ENCODE data around the gene REC8. TPM values are rescaled to one million over a fixed set of nuclear protein-coding genes. Genes with fewer than 3 reads are reported as not detected.

The REC8 gene
- total and polyA plus RNA-seq, 2 of the 13 experiments (the other 11 are each of a cell fraction or from before 2014, with no cell fraction given) = 3.4 to 14.7 TPM

DNA sequence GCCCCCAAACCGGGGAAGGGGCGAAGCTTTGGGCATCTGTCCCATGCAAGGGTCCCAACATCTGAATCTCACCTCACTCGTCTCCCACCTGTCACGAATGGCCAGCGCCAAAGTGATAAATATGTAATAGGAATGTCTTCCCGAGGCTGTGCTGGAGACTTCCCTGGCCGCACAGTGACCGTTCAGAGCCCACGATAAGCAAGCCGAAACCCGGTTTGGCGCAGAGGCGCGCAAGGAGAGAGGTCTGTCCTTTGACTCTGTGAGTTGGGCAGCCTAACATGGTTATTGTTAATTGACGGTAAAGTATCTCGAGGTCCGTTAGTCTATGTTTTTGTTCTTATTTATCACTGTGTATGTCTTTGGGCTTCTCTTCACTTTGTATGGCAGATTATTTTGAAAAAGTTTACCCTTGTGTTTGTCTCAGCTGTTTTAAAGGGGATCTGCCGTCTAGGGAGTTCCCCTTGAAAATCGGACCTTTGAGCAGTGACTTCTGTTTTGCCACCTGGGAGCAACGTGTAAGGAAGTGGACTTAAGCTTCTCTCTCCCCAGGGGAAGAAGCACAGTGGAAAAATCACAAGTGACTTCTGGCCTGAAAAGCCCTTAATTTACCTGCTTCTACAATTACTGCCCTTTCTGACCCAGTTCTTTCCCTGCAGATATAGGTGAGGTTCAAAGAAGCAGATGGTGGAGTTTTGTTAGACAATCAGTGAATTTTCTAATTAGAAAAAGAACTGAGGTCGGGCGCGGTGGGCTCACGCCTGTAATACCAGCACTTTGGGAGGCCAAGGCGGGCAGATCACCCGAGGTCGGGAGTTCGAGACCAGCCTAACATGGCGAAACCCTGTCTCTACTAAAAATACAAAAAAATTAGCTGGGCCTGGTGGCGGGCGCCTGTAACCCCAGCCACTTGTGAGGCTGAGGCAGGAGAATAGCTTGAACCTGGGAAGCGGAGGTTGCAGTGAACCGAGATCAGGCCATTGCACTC is 24.5 kb downstream of the REC8 start (continued):
- TF ChIP-seq ZBTB3 (CRISPR knock-in tag; IDR thresholded peaks at IDR 0.05; ENCODE audit: borderline replicate concordance, low read depth) (no peak), YEATS2 (CRISPR knock-in tag; IDR thresholded peaks at IDR 0.05; ENCODE audit: borderline replicate concordance) (no peak), SOX5 (CRISPR knock-in tag; IDR thresholded peaks at IDR 0.05; ENCODE audit: borderline replicate concordance) (no peak), ZFP36L1 (CRISPR knock-in tag; IDR thresholded peaks at IDR 0.05) (no peak; the same call in 1 of the 2 replicates), FOXO1 (CRISPR knock-in tag; IDR thresholded peaks at IDR 0.05) (no peak), CHD4 (IDR thresholded peaks at IDR 0.05; ENCODE audit: borderline replicate concordance, low read length) (no peak), NCOA1 (CRISPR knock-in tag; IDR thresholded peaks at IDR 0.05) (peak; percentile 65; the same call in 1 of the 2 replicates)
- TF ChIP-seq, protein P1, sequence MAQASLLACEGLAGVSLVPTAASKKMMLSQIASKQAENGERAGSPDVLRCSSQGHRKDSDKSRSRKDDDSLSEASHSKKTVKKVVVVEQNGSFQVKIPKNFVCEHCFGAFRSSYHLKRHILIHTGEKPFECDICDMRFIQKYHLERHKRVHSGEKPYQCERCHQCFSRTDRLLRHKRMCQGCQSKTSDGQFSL (CRISPR knock-in tag; IDR thresholded peaks at IDR 0.05) = peak; percentile 27; the same call in 1 of the 2 replicates
- TF ChIP-seq, protein P2, sequence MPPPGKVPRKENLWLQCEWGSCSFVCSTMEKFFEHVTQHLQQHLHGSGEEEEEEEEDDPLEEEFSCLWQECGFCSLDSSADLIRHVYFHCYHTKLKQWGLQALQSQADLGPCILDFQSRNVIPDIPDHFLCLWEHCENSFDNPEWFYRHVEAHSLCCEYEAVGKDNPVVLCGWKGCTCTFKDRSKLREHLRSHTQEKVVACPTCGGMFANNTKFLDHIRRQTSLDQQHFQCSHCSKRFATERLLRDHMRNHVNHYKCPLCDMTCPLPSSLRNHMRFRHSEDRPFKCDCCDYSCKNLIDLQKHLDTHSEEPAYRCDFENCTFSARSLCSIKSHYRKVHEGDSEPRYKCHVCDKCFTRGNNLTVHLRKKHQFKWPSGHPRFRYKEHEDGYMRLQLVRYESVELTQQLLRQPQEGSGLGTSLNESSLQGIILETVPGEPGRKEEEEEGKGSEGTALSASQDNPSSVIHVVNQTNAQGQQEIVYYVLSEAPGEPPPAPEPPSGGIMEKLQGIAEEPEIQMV (CRISPR knock-in tag; IDR thresholded peaks at IDR 0.05; ENCODE audit: low read depth) = no peak
- TF ChIP-seq, protein P3, sequence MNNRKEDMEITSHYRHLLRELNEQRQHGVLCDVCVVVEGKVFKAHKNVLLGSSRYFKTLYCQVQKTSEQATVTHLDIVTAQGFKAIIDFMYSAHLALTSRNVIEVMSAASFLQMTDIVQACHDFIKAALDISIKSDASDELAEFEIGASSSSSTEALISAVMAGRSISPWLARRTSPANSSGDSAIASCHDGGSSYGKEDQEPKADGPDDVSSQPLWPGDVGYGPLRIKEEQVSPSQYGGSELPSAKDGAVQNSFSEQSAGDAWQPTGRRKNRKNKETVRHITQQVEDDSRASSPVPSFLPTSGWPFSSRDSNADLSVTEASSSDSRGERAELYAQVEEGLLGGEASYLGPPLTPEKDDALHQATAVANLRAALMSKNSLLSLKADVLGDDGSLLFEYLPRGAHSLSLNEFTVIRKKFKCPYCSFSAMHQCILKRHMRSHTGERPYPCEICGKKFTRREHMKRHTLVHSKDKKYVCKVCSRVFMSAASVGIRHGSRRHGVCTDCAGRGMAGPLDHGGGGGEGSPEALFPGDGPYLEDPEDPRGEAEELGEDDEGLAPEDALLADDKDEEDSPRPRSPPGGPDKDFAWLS (CRISPR knock-in tag; IDR thresholded peaks at IDR 0.05; ENCODE audit: borderline replicate concordance) = no peak
- TF ChIP-seq, protein P4, sequence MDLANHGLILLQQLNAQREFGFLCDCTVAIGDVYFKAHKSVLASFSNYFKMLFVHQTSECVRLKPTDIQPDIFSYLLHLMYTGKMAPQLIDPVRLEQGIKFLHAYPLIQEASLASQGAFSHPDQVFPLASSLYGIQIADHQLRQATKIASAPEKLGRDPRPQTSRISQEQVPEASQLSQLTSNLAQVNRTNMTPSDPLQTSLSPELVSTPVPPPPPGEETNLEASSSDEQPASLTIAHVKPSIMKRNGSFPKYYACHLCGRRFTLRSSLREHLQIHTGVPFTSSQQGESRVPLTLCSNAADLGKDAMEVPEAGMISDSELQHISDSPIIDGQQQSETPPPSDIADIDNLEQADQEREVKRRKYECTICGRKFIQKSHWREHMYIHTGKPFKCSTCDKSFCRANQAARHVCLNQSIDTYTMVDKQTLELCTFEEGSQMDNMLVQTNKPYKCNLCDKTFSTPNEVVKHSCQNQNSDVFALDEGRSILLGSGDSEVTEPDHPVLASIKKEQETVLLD (CRISPR knock-in tag; IDR thresholded peaks at IDR 0.05; ENCODE audit: low read depth) = no peak
- TF ChIP-seq, protein P5, sequence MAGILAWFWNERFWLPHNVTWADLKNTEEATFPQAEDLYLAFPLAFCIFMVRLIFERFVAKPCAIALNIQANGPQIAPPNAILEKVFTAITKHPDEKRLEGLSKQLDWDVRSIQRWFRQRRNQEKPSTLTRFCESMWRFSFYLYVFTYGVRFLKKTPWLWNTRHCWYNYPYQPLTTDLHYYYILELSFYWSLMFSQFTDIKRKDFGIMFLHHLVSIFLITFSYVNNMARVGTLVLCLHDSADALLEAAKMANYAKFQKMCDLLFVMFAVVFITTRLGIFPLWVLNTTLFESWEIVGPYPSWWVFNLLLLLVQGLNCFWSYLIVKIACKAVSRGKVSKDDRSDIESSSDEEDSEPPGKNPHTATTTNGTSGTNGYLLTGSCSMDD (CRISPR knock-in tag; IDR thresholded peaks at IDR 0.05) = 0 out of 2 replicates have a peak, but pooled peaks have one; percentile 3
- TF ChIP-seq, protein P6, sequence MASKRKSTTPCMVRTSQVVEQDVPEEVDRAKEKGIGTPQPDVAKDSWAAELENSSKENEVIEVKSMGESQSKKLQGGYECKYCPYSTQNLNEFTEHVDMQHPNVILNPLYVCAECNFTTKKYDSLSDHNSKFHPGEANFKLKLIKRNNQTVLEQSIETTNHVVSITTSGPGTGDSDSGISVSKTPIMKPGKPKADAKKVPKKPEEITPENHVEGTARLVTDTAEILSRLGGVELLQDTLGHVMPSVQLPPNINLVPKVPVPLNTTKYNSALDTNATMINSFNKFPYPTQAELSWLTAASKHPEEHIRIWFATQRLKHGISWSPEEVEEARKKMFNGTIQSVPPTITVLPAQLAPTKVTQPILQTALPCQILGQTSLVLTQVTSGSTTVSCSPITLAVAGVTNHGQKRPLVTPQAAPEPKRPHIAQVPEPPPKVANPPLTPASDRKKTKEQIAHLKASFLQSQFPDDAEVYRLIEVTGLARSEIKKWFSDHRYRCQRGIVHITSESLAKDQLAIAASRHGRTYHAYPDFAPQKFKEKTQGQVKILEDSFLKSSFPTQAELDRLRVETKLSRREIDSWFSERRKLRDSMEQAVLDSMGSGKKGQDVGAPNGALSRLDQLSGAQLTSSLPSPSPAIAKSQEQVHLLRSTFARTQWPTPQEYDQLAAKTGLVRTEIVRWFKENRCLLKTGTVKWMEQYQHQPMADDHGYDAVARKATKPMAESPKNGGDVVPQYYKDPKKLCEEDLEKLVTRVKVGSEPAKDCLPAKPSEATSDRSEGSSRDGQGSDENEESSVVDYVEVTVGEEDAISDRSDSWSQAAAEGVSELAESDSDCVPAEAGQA (IDR thresholded peaks at IDR 0.05; ENCODE audit: low read depth) = peak; percentile 57; the same call in 1 of the 2 replicates
- TF ChIP-seq, protein P6 (CRISPR knock-in tag; IDR thresholded peaks at IDR 0.05; ENCODE audit: borderline replicate concordance) = 0 out of 2 replicates have a peak, but pooled peaks have one; percentile 17

All from HepG2 (cell line).